Smooth muscle cell (in vitro differentiated cells): ENCODE results near the gene FAM110A. TPM values are rescaled to one million over a fixed set of nuclear protein-coding genes. Genes with fewer than 3 reads are reported as not detected.

Source experiments
- DNase-seq: peaks from one replicate; lab custom pipeline; 2025; ENCODE audit not compliant: unreplicated experiment; lab: John Stamatoyannopoulos, UW
- H2AFZ ChIP-seq: fragments of 200-600 bp; sonication (generic); 2 replicates; pipeline ENCODE4 v1.6.0; 2016; ENCODE audit warnings: antibody characterized with exemption, low read depth, mild to moderate bottlenecking
- H3F3A ChIP-seq: fragments of 200-600 bp; sonication (generic); 2 replicates; pipeline ENCODE4 v1.6.0; 2017; ENCODE audit warnings: antibody characterized with exemption, low read depth
- H3K27ac ChIP-seq: fragments of 200-600 bp; sonication (generic); 2 replicates; pipeline ENCODE4 v1.5.1; 2016; ENCODE audit warnings: low read depth, mild to moderate bottlenecking
- H3K27me3 ChIP-seq: fragments of 200-600 bp; sonication (generic); 2 replicates; pipeline ENCODE4 v1.6.1; 2016; ENCODE audit warnings: low read depth, mild to moderate bottlenecking
- H3K36me3 ChIP-seq: fragments of 200-600 bp; sonication (generic); 2 replicates; pipeline ENCODE4 v1.5.1; 2016; ENCODE audit warnings: low read depth
- H3K4me1 ChIP-seq: fragments of 200-600 bp; sonication (generic); 2 replicates; pipeline ENCODE4 v1.5.1; 2016; ENCODE audit warnings: low read depth
- H3K4me2 ChIP-seq: fragments of 200-600 bp; sonication (generic); 2 replicates; pipeline ENCODE4 v1.6.0; 2016; ENCODE audit warnings: mild to moderate bottlenecking
- H3K4me3 ChIP-seq: fragments of 200-600 bp; sonication (generic); 2 replicates; pipeline ENCODE4 v1.5.1; 2016; ENCODE audit warnings: mild to moderate bottlenecking
- H3K79me2 ChIP-seq: fragments of 200-600 bp; sonication (generic); 2 replicates; pipeline ENCODE4 v1.6.0; 2016; ENCODE audit warnings: low read depth, mild to moderate bottlenecking
- H3K9ac ChIP-seq: fragments of 200-600 bp; sonication (generic); 2 replicates; pipeline ENCODE4 v1.6.0; 2016; ENCODE audit warnings: low read depth
- H3K9me3 ChIP-seq: fragments of 200-600 bp; sonication (generic); replicated peaks from 2 replicates; pipeline ENCODE4 v1.5.1; 2016; ENCODE audit warnings: low read depth
- H4K20me1 ChIP-seq: fragments of 200-600 bp; sonication (generic); 2 replicates; pipeline ENCODE4 v1.6.0; 2016; ENCODE audit warnings: low read depth
- CTCF ChIP-seq: fragments of 200-600 bp; sonication (generic); IDR thresholded peaks from 2 replicates; pipeline ENCODE4 v1.5.1; 2017; ENCODE audit warnings: borderline replicate concordance, mild to moderate bottlenecking, antibody characterized with exemption; ENCODE audit not compliant: insufficient read depth, poor library complexity, severe bottlenecking
- WGBS: methylation state at CpG from one replicate; pipeline ENCODE4 v1.1.7; 2016; ENCODE audit warnings: low lambda C conversion rate; 5-methylcytosine and 5-hydroxymethylcytosine counted together
- polyA plus RNA-seq: library from polyadenylated mRNA; unstranded; fragments of >200 nt; fragmentation: Nextera tagmentation; extraction: Ambion mirVana; gene quantifications from 2 replicates; pipeline ENCODE4 v1.2.1, GENCODE V29; 2016
- total RNA-seq: library from RNA; depleted of rRNA; stranded (reverse); fragments of >200 nt; gene quantifications from 2 replicates; pipeline ENCODE4 v1.2.3, GENCODE V29; 2014

The FAM110A gene
- total and polyA plus RNA-seq, 2 experiments from 2014 or later = 5.3 to 5.6 TPM

- no peak overlapping the region for H2AFZ ChIP-seq
- WGBS = 55% methylated on average over 9 of the region's 9 CpGs
- DNase-seq = no peak
- H3K36me3 ChIP-seq = no peaks in the 10 kb centered on the region
- TF ChIP-seq CTCF = no peak
- no peak overlapping the region for H3K4me3 ChIP-seq
- H3K4me1 ChIP-seq = no peaks in the 10 kb centered on the region
- H4K20me1 ChIP-seq = no peaks in the 10 kb centered on the region
- no peak overlapping the region for H3K27ac ChIP-seq
- no peaks in the 10 kb centered on the region for H3K9me3 ChIP-seq
- H3F3A ChIP-seq = no peaks in the 10 kb centered on the region
- no peak overlapping the region for H3K9ac ChIP-seq
- no peaks in the 10 kb centered on the region for H3K27me3 ChIP-seq
- no peaks in the 10 kb centered on the region for H3K79me2 ChIP-seq
- H3K4me2 ChIP-seq = no peak overlapping the region
Observed at GRCh38 chr20:878511-879307, 45.2 kb downstream of the FAM110A start.

- Histone ChIP-seq H3K4me1 (no peaks in the 10 kb centered on the region), H3K27me3 (peaks cover 2% of the 10 kb centered on the region), H3K79me2 (no peaks in the 10 kb centered on the region), H4K20me1 (no peaks in the 10 kb centered on the region), H3K36me3 (no peaks in the 10 kb centered on the region), H3K27ac (no peak overlapping the region), H3K9ac (no peak overlapping the region), H3F3A (no peaks in the 10 kb centered on the region), H2AFZ (no peak overlapping the region), H3K9me3 (no peaks in the 10 kb centered on the region), H3K4me2 (no peak overlapping the region), H3K4me3 (no peak overlapping the region)
- DNase-seq = no peak
- WGBS = 74% methylated on average over 4 of the region's 4 CpGs
- no peak for TF ChIP-seq CTCF
Observed at GRCh38 chr20:879626-880025, 46.1 kb downstream of the FAM110A start.

DNA sequence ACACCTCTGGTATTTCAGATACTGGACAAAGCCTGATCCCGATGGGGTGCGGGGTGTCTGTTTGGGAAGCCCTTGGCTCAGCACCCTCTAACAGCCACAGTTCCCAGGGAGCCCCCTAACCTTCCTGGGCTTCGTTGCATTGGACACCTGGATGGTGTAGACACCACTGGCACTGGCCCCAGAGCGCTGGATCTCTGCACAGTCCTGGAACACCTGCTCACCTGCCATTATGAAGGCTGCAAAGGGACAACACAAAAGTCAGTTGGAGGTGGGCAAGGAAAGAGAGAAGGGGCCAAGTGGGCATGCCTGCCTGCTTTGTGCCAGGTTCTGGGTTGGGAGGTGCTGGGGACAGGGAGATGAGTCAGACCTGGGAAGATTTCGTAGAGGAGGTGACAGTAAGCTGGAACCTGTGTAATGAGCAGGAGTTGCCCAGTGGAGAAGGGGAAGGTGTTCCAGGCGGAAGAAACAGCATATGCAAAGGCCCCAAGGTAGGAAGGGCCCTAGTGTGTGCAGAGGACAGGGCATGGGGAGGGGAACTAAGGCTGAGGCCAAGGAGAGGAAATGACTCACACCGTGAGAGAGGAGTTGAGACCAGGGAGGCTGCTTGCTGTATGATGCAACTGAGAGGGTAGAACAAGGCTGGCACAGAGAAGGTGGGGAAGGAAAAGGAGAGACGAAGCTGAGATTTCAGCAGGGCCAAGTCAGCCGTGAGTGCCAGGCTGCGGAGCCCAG, 47.7 kb downstream of the FAM110A start:
- no peaks in the 10 kb centered on the region for H3F3A ChIP-seq
- H3K36me3 ChIP-seq = no peaks in the 10 kb centered on the region
- no peak overlapping the region for H3K4me2 ChIP-seq
- H3K4me1 ChIP-seq = no peaks in the 10 kb centered on the region
- H3K9ac ChIP-seq = no peak overlapping the region
- H3K79me2 ChIP-seq = no peaks in the 10 kb centered on the region
- WGBS = 79% methylated on average over 10 of the region's 10 CpGs
- no peak overlapping the region for H2AFZ ChIP-seq
- no peak overlapping the region for H3K4me3 ChIP-seq
- no peaks in the 10 kb centered on the region for H4K20me1 ChIP-seq
- no peaks in the 10 kb centered on the region for H3K9me3 ChIP-seq
- no peak for DNase-seq
- H3K27me3 ChIP-seq = peaks cover 17% of the 10 kb centered on the region
- TF ChIP-seq CTCF = no peak
- no peak overlapping the region for H3K27ac ChIP-seq
